Measurements from ENCODE around the gene ZBTB7B. TPM values are rescaled to one million over a fixed set of nuclear protein-coding genes. Genes with fewer than 3 reads are reported as not detected.
A peak's percentile ranks its signal among the peaks of the same experiment; 100 is the strongest.

The ZBTB7B gene
- total RNA-seq, 2 experiments from 2014 or later = 22.8 to 25.1 TPM

DNA sequence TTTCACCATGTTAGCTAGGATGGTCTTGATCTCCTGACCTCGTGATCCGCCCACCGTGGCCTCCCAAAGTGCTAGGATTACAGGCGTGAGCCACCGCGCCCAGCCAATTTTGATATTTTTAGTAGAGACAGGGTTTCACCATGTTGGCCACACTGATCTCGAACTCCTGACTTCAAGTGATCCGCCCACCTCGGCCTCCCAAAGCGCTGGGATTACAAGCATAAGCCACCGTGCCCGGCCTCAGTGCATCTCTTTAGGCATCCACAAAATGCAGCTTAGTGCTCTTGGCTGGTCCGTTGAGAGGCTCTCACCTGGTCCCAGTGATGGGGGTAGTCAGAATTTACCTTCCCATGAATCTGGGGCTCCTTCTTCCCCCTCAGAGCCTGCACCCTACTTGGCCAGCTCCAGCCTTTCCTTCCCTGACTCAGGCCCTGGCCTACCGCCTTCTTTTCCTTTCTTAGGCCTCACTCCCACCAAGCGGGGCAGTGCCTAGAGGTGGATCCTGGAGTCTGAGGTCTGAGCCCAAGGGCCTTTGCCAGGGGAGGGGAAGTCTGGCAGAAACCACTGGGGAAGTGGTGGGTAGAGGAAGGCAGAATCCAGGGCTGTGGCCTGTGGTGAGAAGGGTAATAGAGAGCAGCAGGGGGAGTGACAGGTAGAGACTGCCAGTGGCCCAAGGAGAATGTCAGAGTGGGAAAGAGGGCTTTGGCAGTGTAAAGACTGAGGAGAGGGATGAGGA is 5.5 kb upstream of the ZBTB7B start:
- Mint-ChIP-seq H3K9me3 (no peaks in the 10 kb centered on the region), H3K4me3 (peak overlapping the region; percentile 35), H3K27me3 (no peaks in the 10 kb centered on the region), H3K4me1 (ENCODE audit: low read depth) (peaks cover 45% of the 10 kb centered on the region), H3K27ac (peak overlapping the region; percentile 71), H3K36me3 (ENCODE audit: low read depth) (peaks cover 3% of the 10 kb centered on the region)
- ChIA-PET CTCF (interaction anchor here (0.6 to 13.2 kb wide), 5 partner anchors 14 to 41 kb away, joined by 4 to 159 read pairs (median 5); partner anchors contain the start of genes FLAD1, PBXIP1 and PYGO2), POLR2A (interaction anchor here (1.8 to 10.2 kb wide), 3 partner anchors 16 to 41 kb away, joined by 6 to 189 read pairs (median 15); partner anchors contain the start of genes CKS1B and PBXIP1)
- no peak for ATAC-seq (ENCODE audit: poor library complexity)
- Histone ChIP-seq H3K27ac (ENCODE audit: low read depth in 1 of 2, low read length in 2 of 2) (no peak overlapping the region), H3K36me3 (ENCODE audit: insufficient read depth, low read length) (peaks cover 6% of the 10 kb centered on the region), H3K4me3 (ENCODE audit: low read length) (no peak overlapping the region), H3K9me3 (ENCODE audit: control insufficient read depth in 1 of 2, insufficient read depth in 1 of 2, low read length in 2 of 2) (no peaks in the 10 kb centered on the region), H3K4me1 (ENCODE audit: insufficient read depth, low read length) (peaks cover 48% of the 10 kb centered on the region), H3K27me3 (ENCODE audit: control insufficient read depth in 1 of 2, insufficient read depth in 2 of 2, low read length in 2 of 2) (no peaks in the 10 kb centered on the region)
- peak in 1 of 14 experiments; percentile 39 for DNase-seq
- TF ChIP-seq, protein P1, sequence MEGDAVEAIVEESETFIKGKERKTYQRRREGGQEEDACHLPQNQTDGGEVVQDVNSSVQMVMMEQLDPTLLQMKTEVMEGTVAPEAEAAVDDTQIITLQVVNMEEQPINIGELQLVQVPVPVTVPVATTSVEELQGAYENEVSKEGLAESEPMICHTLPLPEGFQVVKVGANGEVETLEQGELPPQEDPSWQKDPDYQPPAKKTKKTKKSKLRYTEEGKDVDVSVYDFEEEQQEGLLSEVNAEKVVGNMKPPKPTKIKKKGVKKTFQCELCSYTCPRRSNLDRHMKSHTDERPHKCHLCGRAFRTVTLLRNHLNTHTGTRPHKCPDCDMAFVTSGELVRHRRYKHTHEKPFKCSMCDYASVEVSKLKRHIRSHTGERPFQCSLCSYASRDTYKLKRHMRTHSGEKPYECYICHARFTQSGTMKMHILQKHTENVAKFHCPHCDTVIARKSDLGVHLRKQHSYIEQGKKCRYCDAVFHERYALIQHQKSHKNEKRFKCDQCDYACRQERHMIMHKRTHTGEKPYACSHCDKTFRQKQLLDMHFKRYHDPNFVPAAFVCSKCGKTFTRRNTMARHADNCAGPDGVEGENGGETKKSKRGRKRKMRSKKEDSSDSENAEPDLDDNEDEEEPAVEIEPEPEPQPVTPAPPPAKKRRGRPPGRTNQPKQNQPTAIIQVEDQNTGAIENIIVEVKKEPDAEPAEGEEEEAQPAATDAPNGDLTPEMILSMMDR (IDR thresholded peaks at IDR 0.05) = no peak
- intact Hi-C loops (cut with DNase I, micrococcal nuclease) = no loop called here

GRCh38 chr1:154998201-154998780 is 4.3 kb upstream of the ZBTB7B start:
- POLR2A ChIA-PET = interaction anchor here (0.6 to 10.2 kb wide), 10 partner anchors 10 to 65 kb away, joined by 3 to 189 read pairs (median 7); partner anchors contain the start of genes CKS1B, FLAD1, PBXIP1 and PYGO2
- CTCF ChIA-PET = interaction anchor here (0.6 to 13.2 kb wide), 23 partner anchors 8 to 87 kb away, joined by 3 to 159 read pairs (median 6); partner anchors contain the start of genes ADAM15, CKS1B, FLAD1 and PBXIP1

More at GRCh38 chr1:154998201-154998780, 4.3 kb upstream of the ZBTB7B start:
- peaks cover 46% of the 10 kb centered on the region for H3K4me1 Mint-ChIP-seq (ENCODE audit: low read depth)
- no peaks in the 10 kb centered on the region for H3K9me3 ChIP-seq (ENCODE audit: control insufficient read depth in 1 of 2, insufficient read depth in 1 of 2, low read length in 2 of 2)
- no peaks in the 10 kb centered on the region for H3K27me3 ChIP-seq (ENCODE audit: control insufficient read depth in 1 of 2, insufficient read depth in 2 of 2, low read length in 2 of 2)
- TF ChIP-seq, protein P1 (IDR thresholded peaks at IDR 0.05) = no peak
- no peaks in the 10 kb centered on the region for H3K27me3 Mint-ChIP-seq
- H3K27ac Mint-ChIP-seq = peak overlapping the region; percentile 90
- peak overlapping the region; percentile 72 for H3K4me3 Mint-ChIP-seq
- H3K36me3 Mint-ChIP-seq (ENCODE audit: low read depth) = peaks cover 6% of the 10 kb centered on the region
- intact Hi-C loops (cut with DNase I, micrococcal nuclease) = loop anchor here in 1 of 2 experiments (2.0 kb wide), 1 partner anchor 21 kb away; no protein-coding TSS in a partner anchor
- peaks cover 48% of the 10 kb centered on the region for H3K4me1 ChIP-seq (ENCODE audit: insufficient read depth, low read length)
- no peak overlapping the region for H3K4me3 ChIP-seq (ENCODE audit: low read length)
- no peaks in the 10 kb centered on the region for H3K36me3 ChIP-seq (ENCODE audit: insufficient read depth, low read length)
- H3K9me3 Mint-ChIP-seq = no peaks in the 10 kb centered on the region
- H3K27ac ChIP-seq (ENCODE audit: low read depth in 1 of 2, low read length in 2 of 2) = peak overlapping the region in 1 of 2 donors; percentile 96
- DNase-seq (peak in 1 of 14 experiments; percentile 43), ATAC-seq (ENCODE audit: poor library complexity) (no peak)

Measured in CD4-positive, alpha-beta T cell (primary cell).